ENCODE results near the gene SERAC1. TPM values are rescaled to one million over a fixed set of nuclear protein-coding genes. Genes with fewer than 3 reads are reported as not detected.
"Not testable (repeated sequence)": the region's sequence is repeated elsewhere in the genome, so short reads cannot be mapped to it uniquely, and the experiment has no call there.

Gene SERAC1
- polyA plus RNA-seq (2012; ENCODE audit: insufficient read depth, insufficient read length), result 5.7 TPM

GRCh38 chr6:158168040-158168289, at the start of gene SERAC1:
TSS of gene SERAC1 (minus strand) at chr6:158168262. CDS start at chr6:158158363, 9,899 bp downstream.
- H3K4me3 ChIP-seq (ENCODE audit: low read length), result peak within 1 kb of the TSS; percentile 82
- DNase-seq (ENCODE audit: low read depth, low spot score), result no peak

GRCh38 chr6:158213925-158214674, 46.0 kb upstream of the SERAC1 start:
- peak; percentile 63 for DNase-seq (ENCODE audit: low read depth, low spot score)
- H3K4me3 ChIP-seq (ENCODE audit: low read length), result no peak overlapping the region

DNA sequence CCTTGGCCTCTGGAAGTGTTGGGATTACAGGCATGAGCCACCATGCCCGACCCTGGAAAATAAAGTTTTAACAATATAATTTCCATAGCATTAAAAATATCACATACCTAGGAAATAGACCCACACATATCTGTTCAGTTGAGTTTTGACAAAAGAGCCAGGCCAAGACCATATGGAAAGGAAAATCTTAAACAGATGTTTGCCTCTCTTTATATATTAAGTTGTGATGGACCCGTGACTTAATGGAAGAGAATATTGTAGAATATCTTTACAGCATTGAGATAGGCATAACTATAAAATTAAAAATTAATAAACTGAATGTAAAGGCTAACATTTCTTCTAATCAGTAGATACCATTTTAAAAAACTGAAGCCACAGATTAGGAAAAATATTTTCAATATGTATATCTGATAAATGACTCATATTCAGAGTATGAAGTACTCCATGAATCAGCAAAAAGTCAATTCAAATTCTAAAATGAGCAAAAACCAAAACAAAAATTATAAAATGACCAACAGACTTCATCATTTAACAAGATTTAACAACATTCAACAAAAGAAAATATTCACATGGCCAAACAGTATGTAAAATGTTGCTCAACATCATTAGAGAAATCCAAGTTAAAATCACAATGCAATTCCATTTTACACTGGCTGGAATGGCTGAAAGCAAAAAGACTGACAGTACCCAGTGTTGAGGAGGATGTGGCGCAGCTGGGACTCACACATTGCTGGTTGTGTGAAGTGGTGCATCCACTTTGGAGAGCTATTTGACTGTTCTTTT, 43.4 kb upstream of the SERAC1 start:
- H3K4me3 ChIP-seq (ENCODE audit: low read length), result no peak overlapping the region
- DNase-seq (ENCODE audit: low read depth, low spot score), result no peak

GRCh38 chr6:158209582-158210333, 41.7 kb upstream of the SERAC1 start:
- not testable (repeated sequence) for H3K4me3 ChIP-seq (ENCODE audit: low read length); DNase-seq (ENCODE audit: low read depth, low spot score)

GRCh38 chr6:158208226-158209030, 40.4 kb upstream of the SERAC1 start:
- not testable (repeated sequence) for H3K4me3 ChIP-seq (ENCODE audit: low read length); DNase-seq (ENCODE audit: low read depth, low spot score)

DNA sequence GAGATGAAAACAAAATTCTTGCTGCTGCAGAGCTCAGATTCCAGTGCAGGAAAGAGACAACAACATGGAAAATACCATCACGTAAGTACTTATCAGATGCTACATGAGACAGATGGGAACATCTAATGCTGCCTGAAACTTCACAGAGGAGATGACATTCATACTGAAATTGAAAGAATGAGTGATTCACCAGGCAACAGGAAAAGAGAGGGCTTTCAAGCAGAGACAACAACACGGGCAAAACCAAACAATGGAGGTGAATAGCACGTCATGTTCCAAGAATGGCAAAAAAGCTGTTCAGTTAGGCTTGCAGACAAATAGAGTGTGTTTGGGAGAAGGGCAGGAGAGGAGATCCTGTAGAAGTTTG, 39.3 kb upstream of the SERAC1 start:
- H3K4me3 ChIP-seq (ENCODE audit: low read length), result no peak overlapping the region
- DNase-seq (ENCODE audit: low read depth, low spot score), result no peak

DNA sequence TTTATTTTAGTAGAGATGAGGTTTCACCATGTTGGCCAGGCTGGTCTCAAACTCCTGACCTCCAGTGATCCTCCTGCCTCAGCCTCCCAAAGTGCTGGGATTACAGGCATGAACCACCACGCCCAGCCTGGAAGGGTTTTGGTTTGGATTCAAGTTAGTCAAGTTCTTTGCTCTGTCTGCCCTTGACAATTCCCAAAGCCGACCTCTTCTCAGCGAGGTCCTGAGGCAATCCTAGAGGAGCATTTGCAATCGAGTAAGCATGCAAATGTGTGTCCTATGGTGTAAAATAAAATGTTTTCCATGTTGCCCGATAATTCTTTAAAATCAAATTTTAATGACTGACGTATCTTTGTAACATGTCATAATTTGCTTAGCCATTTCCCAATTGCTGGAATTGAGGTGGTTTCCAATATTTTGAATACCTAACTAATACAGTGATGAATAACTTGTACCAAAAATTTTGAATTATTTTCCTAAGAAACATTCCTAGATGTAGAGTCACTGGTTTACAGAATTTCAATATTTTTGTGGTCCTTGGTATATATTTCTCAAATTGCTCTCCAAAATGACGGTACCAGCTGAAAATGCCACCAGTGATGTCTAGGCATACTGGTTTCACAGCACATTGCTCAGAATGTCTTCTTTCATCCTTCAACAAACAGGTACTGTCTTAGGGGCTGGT, 38.8 kb upstream of the SERAC1 start:
- no peak for DNase-seq (ENCODE audit: low read depth, low spot score)
- no peak overlapping the region for H3K4me3 ChIP-seq (ENCODE audit: low read length)

GRCh38 chr6:158205169-158205944, 37.3 kb upstream of the SERAC1 start:
- no peak for DNase-seq (ENCODE audit: low read depth, low spot score)
- H3K4me3 ChIP-seq (ENCODE audit: low read length), result no peak overlapping the region

- no peak for DNase-seq (ENCODE audit: low read depth, low spot score)
- no peak overlapping the region for H3K4me3 ChIP-seq (ENCODE audit: low read length)
Measured at GRCh38 chr6:158198461-158198860, 30.4 kb upstream of the SERAC1 start.

DNA sequence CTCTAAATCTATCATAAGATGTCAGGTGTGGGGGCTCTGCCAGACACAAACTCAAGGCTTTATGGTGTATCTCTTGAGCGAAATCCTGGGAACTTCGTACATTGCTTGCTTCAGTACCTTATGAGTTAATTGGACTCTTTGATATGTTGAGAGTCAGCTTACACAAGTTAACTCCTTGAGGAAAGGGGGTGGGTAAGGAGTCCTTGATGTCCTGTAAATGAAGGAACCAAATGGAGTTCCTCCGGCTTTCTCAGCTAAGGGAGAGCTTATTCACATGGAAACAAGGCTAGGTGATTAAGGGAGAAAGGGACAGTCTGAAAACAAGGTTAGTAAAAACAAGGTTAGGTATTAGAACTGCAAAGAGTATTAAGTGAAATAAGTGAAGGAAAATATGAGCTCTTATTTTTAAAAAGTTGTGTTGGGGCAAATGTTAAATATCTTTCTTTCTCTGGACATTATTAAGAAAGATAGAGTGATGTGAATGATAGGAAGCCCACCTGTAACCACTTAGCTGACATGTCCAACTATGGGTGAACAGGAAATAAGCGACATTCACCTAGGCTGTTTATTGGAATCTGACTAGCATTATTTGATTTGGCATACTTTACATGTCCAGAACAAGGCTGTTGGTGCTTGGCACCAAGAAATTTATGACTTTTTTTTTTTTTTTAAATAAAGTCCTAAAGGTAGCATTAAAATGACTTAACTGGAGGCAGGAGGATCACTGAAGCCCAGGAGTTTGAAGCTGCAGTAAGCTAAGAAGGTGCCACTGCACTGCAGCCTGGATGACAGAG, 26.6 kb upstream of the SERAC1 start:
- DNase-seq (ENCODE audit: low read depth, low spot score), result no peak
- H3K4me3 ChIP-seq (ENCODE audit: low read length), result no peak overlapping the region

DNA sequence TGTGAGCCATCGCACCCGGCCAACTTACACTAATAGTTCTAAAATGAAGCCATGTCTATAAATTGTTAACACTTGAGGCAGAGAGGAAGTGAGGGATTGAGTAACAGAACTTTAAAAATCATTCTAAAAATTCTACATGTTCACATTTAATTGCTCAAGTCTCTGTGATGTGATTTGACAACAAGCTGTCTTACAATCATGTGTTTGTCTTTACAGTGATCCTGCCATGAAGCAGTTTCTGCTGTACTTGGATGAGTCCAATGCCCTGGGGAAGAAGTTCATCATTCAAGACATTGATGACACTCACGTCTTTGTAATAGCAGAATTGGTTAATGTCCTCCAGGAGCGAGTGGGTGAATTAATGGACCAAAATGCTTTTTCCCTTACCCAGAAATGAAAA, 23.7 kb upstream of the SERAC1 start:
- no peak for DNase-seq (ENCODE audit: low read depth, low spot score)
- H3K4me3 ChIP-seq (ENCODE audit: low read length), result no peak overlapping the region

DNA sequence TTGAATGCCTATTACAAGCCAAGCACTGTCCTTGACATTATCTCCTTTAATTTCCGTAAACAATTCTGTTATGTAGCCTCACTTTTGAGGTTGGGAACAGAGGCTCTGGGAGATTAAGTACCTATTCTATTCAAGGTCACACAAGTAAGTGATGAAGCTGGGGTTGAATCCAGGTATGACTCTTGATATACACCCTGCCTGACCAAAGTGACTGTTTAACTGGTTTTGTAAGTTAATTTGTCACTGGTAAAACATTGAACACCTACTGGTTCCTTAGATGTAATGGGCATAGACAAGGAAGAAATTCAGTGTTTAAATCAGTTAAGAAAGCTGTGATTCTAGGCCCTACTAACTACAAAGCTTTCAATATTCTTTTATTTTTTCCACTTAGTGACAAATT, 23.0 kb upstream of the SERAC1 start:
- DNase-seq (ENCODE audit: low read depth, low spot score), result no peak

GRCh38 chr6:158188591-158188990, 20.5 kb upstream of the SERAC1 start:
- no peak overlapping the region for H3K4me3 ChIP-seq (ENCODE audit: low read length)
- DNase-seq (ENCODE audit: low read depth, low spot score), result no peak

More for the DNA sequence above, 23.0 kb upstream of the SERAC1 start:
- H3K4me3 ChIP-seq (ENCODE audit: low read length), result no peak overlapping the region

- H3K4me3 ChIP-seq (ENCODE audit: low read length), result no peak overlapping the region
- DNase-seq (ENCODE audit: low read depth, low spot score), result no peak
Measured at GRCh38 chr6:158185729-158186456, 17.8 kb upstream of the SERAC1 start.

DNA sequence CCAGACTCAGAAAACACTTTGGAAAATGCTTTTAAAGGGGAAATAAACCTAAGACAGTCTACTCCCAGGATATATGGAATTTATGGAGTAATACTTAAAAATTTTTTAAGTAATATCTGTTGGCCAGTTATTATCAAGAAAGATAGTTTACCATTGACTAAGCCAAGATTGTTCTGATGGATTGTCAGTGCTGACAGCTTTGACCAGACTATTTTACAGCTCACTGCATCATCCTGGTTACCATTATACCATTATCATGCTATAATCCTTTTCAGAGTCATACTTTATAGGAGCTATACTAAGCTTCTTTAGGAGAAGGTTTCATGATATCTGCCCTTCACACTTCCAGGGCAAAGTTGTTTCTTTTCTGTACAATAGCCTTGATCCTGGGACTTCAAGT, 16.5 kb upstream of the SERAC1 start:
- no peak for DNase-seq (ENCODE audit: low read depth, low spot score)
- H3K4me3 ChIP-seq (ENCODE audit: low read length), result no peak overlapping the region

GRCh38 chr6:158183174-158183972, 15.3 kb upstream of the SERAC1 start:
- DNase-seq (ENCODE audit: low read depth, low spot score); H3K4me3 ChIP-seq (ENCODE audit: low read length): not testable (repeated sequence)

Measured in Jurkat, Clone E6-1 (cell line).